HEK293 (cell line): ENCODE data around the gene PRR5.

Source experiments
- CTCF ChIA-PET: fragments of 350-600 bp; formaldehyde crosslinking; extraction: SDS; loops from one replicate; lab custom pipeline; 2021; ENCODE audit warnings: antibody characterized with exemption; lab: Yijun Ruan, JAX
- POLR2A ChIA-PET: fragments of 300-600 bp; formaldehyde crosslinking; extraction: SDS; loops from one replicate; lab custom pipeline; 2020; ENCODE audit warnings: antibody characterized with exemption, inconsistent platforms; lab: Yijun Ruan, JAX
- H3K27ac ChIP-seq: fragments of 200-500 bp; sonication (Bioruptor generic); 2 replicates; pipeline ENCODE4 v1.5.1; 2014; ENCODE audit warnings: low read depth, low read length, control low read depth, inconsistent platforms; ENCODE audit errors: extremely low read depth
- H3K36me3 ChIP-seq, 2 experiments: fragments of 200-500 bp in 1 of 2; sonication (Bioruptor generic) in 1 of 2; 1 replicate in 1 of 2; 2 replicates in 1 of 2; pipeline ENCODE4 v1.5.1; 2014 to 2017; ENCODE audit warnings: inconsistent platforms in 2 of 2, low read length in 2 of 2; ENCODE audit not compliant: control insufficient read depth in 2 of 2, insufficient read depth in 1 of 2
- H3K4me1 ChIP-seq: fragments of 200-500 bp; sonication (Bioruptor generic); 2 replicates; pipeline ENCODE4 v1.5.1; 2014; ENCODE audit warnings: mild to moderate bottlenecking, low read length, inconsistent platforms; ENCODE audit not compliant: control insufficient read depth, insufficient read depth
- H3K4me3 ChIP-seq: 2 replicates; pipeline ENCODE4 v1.5.1; 2011; ENCODE audit warnings: low read depth, mild to moderate bottlenecking, control low read depth, low read length, moderate library complexity
- H3K9me3 ChIP-seq: fragments of 200-500 bp; sonication (Bioruptor generic); 2 replicates; pipeline ENCODE4 v1.5.1; 2014; ENCODE audit warnings: low read depth, low read length, inconsistent platforms; ENCODE audit not compliant: control insufficient read depth, insufficient read depth
- IKZF3 ChIP-seq: fragments of 450-650 bp; IDR thresholded peaks from 2 replicates; pipeline ENCODE4 v1.5.0; 2018; ENCODE audit warnings: missing biosample characterization, mild to moderate bottlenecking, missing genetic modification characterization, moderate library complexity
- KLF16 ChIP-seq: fragments of 450-650 bp; formaldehyde crosslinking; IDR thresholded peaks from 2 replicates; pipeline ENCODE4 v1.5.1; 2017; ENCODE audit warnings: missing biosample characterization, missing genetic modification characterization
- KLF17 ChIP-seq: fragments of 450-650 bp; formaldehyde crosslinking; IDR thresholded peaks from 2 replicates; pipeline ENCODE4 v1.5.1; 2016; ENCODE audit warnings: missing biosample characterization, missing genetic modification characterization
- MYNN ChIP-seq: fragments of 450-650 bp; formaldehyde crosslinking; IDR thresholded peaks from 2 replicates; pipeline ENCODE4 v1.5.1; 2016; ENCODE audit warnings: missing biosample characterization, missing genetic modification characterization, borderline replicate concordance
- PRDM1 ChIP-seq: fragments of 450-650 bp; formaldehyde crosslinking; IDR thresholded peaks from 2 replicates; pipeline ENCODE4; 2016; ENCODE audit warnings: missing biosample characterization, missing genetic modification characterization
- SCRT2 ChIP-seq: fragments of 450-650 bp; formaldehyde crosslinking; IDR thresholded peaks from 2 replicates; pipeline ENCODE4 v1.5.1; 2016; ENCODE audit warnings: missing biosample characterization, missing genetic modification characterization
- SP7 ChIP-seq: fragments of 450-650 bp; formaldehyde crosslinking; IDR thresholded peaks from 2 replicates; pipeline ENCODE4 v1.5.1; 2016; ENCODE audit warnings: missing biosample characterization, missing genetic modification characterization
- TSHZ1 ChIP-seq: fragments of 450-650 bp; formaldehyde crosslinking; IDR thresholded peaks from 2 replicates; pipeline ENCODE4 v1.5.1; 2016; ENCODE audit warnings: missing biosample characterization, missing genetic modification characterization, borderline replicate concordance
- ZBTB8A ChIP-seq: fragments of 450-650 bp; formaldehyde crosslinking; IDR thresholded peaks from 2 replicates; pipeline ENCODE4 v1.5.1; 2016; ENCODE audit warnings: missing biosample characterization, missing genetic modification characterization
- ZEB2 ChIP-seq: fragments of 450-650 bp; formaldehyde crosslinking; IDR thresholded peaks from 2 replicates; pipeline ENCODE4 v1.5.1; 2016; ENCODE audit warnings: missing biosample characterization, missing genetic modification characterization
- ZFP3 ChIP-seq: fragments of 450-650 bp; formaldehyde crosslinking; IDR thresholded peaks from 2 replicates; pipeline ENCODE4 v1.5.1; 2016; ENCODE audit warnings: low read depth, missing biosample characterization, missing genetic modification characterization
- ZFP37 ChIP-seq: fragments of 450-650 bp; formaldehyde crosslinking; IDR thresholded peaks from 2 replicates; pipeline ENCODE4 v1.5.1; 2016; ENCODE audit warnings: missing biosample characterization, missing genetic modification characterization
- ZFP41 ChIP-seq: fragments of 450-650 bp; formaldehyde crosslinking; IDR thresholded peaks from 2 replicates; pipeline ENCODE4 v1.5.1; 2016; ENCODE audit warnings: missing biosample characterization, missing genetic modification characterization, borderline replicate concordance
- ZNF133 ChIP-seq: fragments of 450-650 bp; formaldehyde crosslinking; IDR thresholded peaks from 2 replicates; pipeline ENCODE4 v1.5.1; 2016; ENCODE audit warnings: missing biosample characterization, missing genetic modification characterization
- ZNF223 ChIP-seq: fragments of 450-650 bp; formaldehyde crosslinking; IDR thresholded peaks from 2 replicates; pipeline ENCODE4 v1.5.1; 2016; ENCODE audit warnings: missing biosample characterization, missing genetic modification characterization
- ZNF274 ChIP-seq, 2 experiments: fragments of 200-500 bp in 1 of 2; fragments of 450-650 bp in 1 of 2; sonication (Bioruptor generic) in 1 of 2; formaldehyde crosslinking in 1 of 2; IDR thresholded peaks; 2 replicates each; pipeline versions ENCODE4 v1.5.1 to v1.6.1; 2014 to 2016; ENCODE audit warnings: borderline replicate concordance in 1 of 2, inconsistent platforms in 1 of 2, low read length in 1 of 2, missing biosample characterization in 1 of 2, missing genetic modification characterization in 1 of 2
- ZNF354C ChIP-seq: fragments of 450-650 bp; formaldehyde crosslinking; IDR thresholded peaks from 2 replicates; pipeline ENCODE4 v1.5.1; 2016; ENCODE audit warnings: missing biosample characterization, missing genetic modification characterization, low read depth, borderline replicate concordance
- ZNF362 ChIP-seq: fragments of 450-650 bp; formaldehyde crosslinking; IDR thresholded peaks from 2 replicates; pipeline ENCODE4 v1.5.1; 2016; ENCODE audit warnings: missing biosample characterization, missing genetic modification characterization
- ZNF391 ChIP-seq: fragments of 450-650 bp; formaldehyde crosslinking; IDR thresholded peaks from 2 replicates; pipeline ENCODE4 v1.5.1; 2016; ENCODE audit warnings: low read depth, missing biosample characterization, missing genetic modification characterization, borderline replicate concordance
- ZNF416 ChIP-seq: fragments of 450-650 bp; formaldehyde crosslinking; IDR thresholded peaks from 2 replicates; pipeline ENCODE4 v1.5.1; 2016; ENCODE audit warnings: missing biosample characterization, missing genetic modification characterization
- ZNF473 ChIP-seq: fragments of 450-650 bp; formaldehyde crosslinking; IDR thresholded peaks from 2 replicates; pipeline ENCODE4 v1.5.1; 2017; ENCODE audit warnings: missing biosample characterization, missing genetic modification characterization
- ZNF558 ChIP-seq: fragments of 450-650 bp; formaldehyde crosslinking; IDR thresholded peaks from 2 replicates; pipeline ENCODE4 v1.5.1; 2016; ENCODE audit warnings: missing biosample characterization, missing genetic modification characterization
- ZNF629 ChIP-seq: fragments of 450-650 bp; formaldehyde crosslinking; IDR thresholded peaks from 2 replicates; pipeline ENCODE4 v1.5.1; 2017; ENCODE audit warnings: missing biosample characterization, missing genetic modification characterization
- ZNF660 ChIP-seq: fragments of 450-650 bp; IDR thresholded peaks from 2 replicates; pipeline ENCODE4 v1.5.1; 2018; ENCODE audit warnings: missing biosample characterization, mild to moderate bottlenecking, missing genetic modification characterization
- ZNF664 ChIP-seq: fragments of 450-650 bp; formaldehyde crosslinking; IDR thresholded peaks from 2 replicates; pipeline ENCODE4 v1.5.1; 2016; ENCODE audit warnings: missing biosample characterization, missing genetic modification characterization
- ZNF747 ChIP-seq: fragments of 450-650 bp; formaldehyde crosslinking; IDR thresholded peaks from 2 replicates; pipeline ENCODE4 v1.5.1; 2016; ENCODE audit warnings: missing biosample characterization, missing genetic modification characterization
- ZNF776 ChIP-seq: fragments of 450-650 bp; formaldehyde crosslinking; IDR thresholded peaks from 2 replicates; pipeline ENCODE4 v1.5.0; 2017; ENCODE audit warnings: missing biosample characterization, missing genetic modification characterization, borderline replicate concordance
- ZNF830 ChIP-seq: fragments of 450-650 bp; IDR thresholded peaks from 2 replicates; pipeline ENCODE4 v1.5.0; 2018; ENCODE audit warnings: missing biosample characterization, missing genetic modification characterization, low read depth, mild to moderate bottlenecking, moderate library complexity
- ZNF837 ChIP-seq: fragments of 450-650 bp; formaldehyde crosslinking; IDR thresholded peaks from 2 replicates; pipeline ENCODE4 v1.5.1; 2016; ENCODE audit warnings: missing biosample characterization, missing genetic modification characterization
- ZSCAN4 ChIP-seq: fragments of 450-650 bp; formaldehyde crosslinking; IDR thresholded peaks from 2 replicates; pipeline ENCODE4 v1.5.1; 2017; ENCODE audit warnings: missing biosample characterization, missing genetic modification characterization

Gene PRR5

GRCh38 chr22:44760476-44760875, 58.5 kb downstream of the PRR5 start:
- Histone ChIP-seq H3K4me1 (peaks cover 17% of the 10 kb centered on the region), H3K9me3 (no peaks in the 10 kb centered on the region)
- ChIA-PET CTCF (interaction anchor here (1.1 kb wide), 1 partner anchor 25 kb away, joined by 3 read pairs; no protein-coding TSS in a partner anchor), POLR2A (no interaction called here)
- TF ChIP-seq SCRT2 (no peak), ZNF416 (no peak), ZNF660 (tag by site-specific recombination) (no peak), ZEB2 (tag by site-specific recombination) (no peak), ZNF473 (tag by site-specific recombination) (no peak), ZFP37 (tag by site-specific recombination) (no peak), KLF17 (tag by site-specific recombination) (no peak), KLF16 (tag by site-specific recombination) (no peak), ZFP3 (tag by site-specific recombination) (no peak), IKZF3 (no peak), ZNF664 (tag by site-specific recombination) (no peak), ZFP41 (tag by site-specific recombination) (no peak), PRDM1 (no peak), ZNF274 (IDR thresholded peaks at IDR 0.05; ENCODE audit: low read length) (no peak), ZNF274 (tag by site-specific recombination; IDR thresholded peaks at IDR 0.05; ENCODE audit: borderline replicate concordance) (no peak), ZNF362 (tag by site-specific recombination) (no peak), SP7 (tag by site-specific recombination) (no peak), MYNN (no peak), ZNF391 (tag by site-specific recombination) (no peak), ZNF747 (no peak)
- TF ChIP-seq, all 188 proteins: peak for 0
- Histone ChIP-seq H3K27ac (no peak overlapping the region), H3K36me3 (no peaks in the 10 kb centered on the region; a peak in 1 of 3 replicates), H3K4me3 (no peak overlapping the region)

- H3K9me3 ChIP-seq = no peaks in the 10 kb centered on the region
- ChIA-PET POLR2A (no interaction called here), CTCF (no interaction called here)
- H3K4me1 ChIP-seq = peaks cover 12% of the 10 kb centered on the region; the same call in 1 of the 2 replicates
- no peak overlapping the region for H3K27ac ChIP-seq
- H3K4me3 ChIP-seq = no peak overlapping the region
- no peaks in the 10 kb centered on the region; a peak in 1 of 3 replicates for H3K36me3 ChIP-seq
- TF ChIP-seq ZNF558 (tag by site-specific recombination) (no peak), ZNF776 (tag by site-specific recombination) (no peak), ZNF830 (no peak), ZNF747 (no peak), ZNF837 (tag by site-specific recombination) (no peak), TSHZ1 (tag by site-specific recombination) (no peak), ZNF354C (no peak), ZBTB8A (no peak), ZNF223 (tag by site-specific recombination) (no peak), ZNF133 (tag by site-specific recombination) (no peak), ZNF629 (tag by site-specific recombination) (no peak), ZSCAN4 (tag by site-specific recombination) (no peak)
Observed at GRCh38 chr22:44761025-44761424, 59.0 kb downstream of the PRR5 start.
